GM21737 (cell line): ENCODE measurements around the gene PFN2.

Experiments used
- ATAC-seq: cut with Tn5 transposase; IDR thresholded peaks from one replicate; pipeline ENCODE4 v1.9.1; 2021; ENCODE audit warnings: mild to moderate bottlenecking, moderate library complexity; ENCODE audit not compliant: unreplicated experiment

The PFN2 gene

DNA sequence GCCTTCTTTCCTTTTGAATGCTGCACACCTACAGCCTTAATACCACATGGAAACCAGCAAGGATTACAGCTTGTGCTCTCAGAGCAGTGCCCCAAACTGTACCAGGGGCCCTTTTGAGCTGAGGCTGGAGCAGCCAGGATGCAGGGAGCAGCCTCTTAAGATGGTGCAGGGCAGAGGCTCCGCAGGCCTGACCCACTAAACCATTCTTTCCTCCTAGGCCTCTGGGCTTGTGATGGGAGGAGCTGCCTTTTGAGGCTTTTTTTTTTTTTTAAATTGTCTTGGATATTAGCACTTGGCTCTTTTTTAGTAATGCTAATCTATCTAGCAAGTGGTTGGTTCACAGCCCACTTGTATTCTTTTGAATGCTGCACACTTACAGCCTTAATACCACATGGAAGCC, 37.7 kb downstream of the PFN2 start:
- no peak for ATAC-seq

DNA sequence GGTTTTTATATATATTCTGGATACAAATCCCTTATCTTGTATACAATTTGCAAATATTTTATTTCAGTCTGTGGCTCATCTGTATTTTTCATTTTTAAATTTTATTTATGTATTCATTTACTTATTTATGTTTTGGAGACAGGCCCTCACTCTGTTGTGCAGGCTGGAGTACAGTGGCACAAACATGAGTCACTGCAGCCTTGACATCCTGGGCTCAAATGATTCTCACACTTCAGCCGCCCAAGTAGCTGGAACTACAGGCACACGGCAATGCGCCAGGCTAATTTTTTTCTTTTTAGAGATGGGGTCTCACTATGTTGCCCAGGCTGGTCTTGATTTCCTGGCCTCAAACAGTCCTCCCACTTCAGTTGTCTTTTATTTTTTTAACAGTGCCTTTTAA, 50.6 kb downstream of the PFN2 start:
- ATAC-seq: no peak

DNA sequence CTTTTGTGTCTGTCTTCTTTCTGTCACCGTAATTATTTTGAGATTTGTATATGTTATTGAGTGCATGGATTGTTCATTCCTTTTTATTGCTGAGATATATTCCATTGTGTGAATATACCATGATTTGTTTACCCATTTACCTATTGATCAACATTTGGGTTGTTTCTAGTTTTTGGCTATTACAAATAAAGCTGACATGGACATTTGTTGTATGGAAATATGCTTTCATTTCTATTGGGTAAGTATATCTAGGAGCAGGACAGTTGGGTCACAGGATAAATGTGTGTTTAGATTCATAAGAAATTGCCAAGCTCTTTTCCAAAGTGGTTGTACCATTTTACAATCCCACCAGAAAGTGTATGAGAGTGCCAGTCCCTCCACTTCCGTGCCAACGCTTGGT, 51.2 kb downstream of the PFN2 start:
- no peak for ATAC-seq

DNA sequence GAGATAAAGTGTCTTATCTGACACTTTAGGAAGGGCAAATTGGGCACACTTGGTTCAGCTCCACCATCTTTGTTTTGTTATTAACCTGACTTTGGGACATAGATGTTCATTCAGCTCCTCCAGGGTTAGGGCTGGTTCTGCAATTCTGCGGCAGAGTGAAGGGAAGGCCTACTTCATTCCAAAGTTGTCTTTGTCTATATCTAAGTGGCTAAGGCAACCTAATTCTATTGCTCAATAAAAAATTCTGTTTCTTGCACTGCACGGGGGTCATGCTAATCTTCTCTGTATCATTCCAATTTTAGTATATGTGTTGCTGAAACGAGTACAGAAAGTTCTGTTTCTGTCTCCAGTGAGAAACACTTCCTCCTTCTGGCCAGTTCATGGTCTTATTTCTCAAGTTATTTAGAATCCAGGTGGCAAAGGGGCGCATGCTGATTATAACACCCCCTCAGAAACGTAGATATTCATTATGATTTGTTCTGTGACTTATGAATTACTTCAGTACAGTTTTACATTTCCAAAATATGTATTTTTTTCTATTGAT, 53.5 kb downstream of the PFN2 start:
- ATAC-seq: no peak
